Measurements from ENCODE around the gene FAM53B.

The FAM53B gene

DNA sequence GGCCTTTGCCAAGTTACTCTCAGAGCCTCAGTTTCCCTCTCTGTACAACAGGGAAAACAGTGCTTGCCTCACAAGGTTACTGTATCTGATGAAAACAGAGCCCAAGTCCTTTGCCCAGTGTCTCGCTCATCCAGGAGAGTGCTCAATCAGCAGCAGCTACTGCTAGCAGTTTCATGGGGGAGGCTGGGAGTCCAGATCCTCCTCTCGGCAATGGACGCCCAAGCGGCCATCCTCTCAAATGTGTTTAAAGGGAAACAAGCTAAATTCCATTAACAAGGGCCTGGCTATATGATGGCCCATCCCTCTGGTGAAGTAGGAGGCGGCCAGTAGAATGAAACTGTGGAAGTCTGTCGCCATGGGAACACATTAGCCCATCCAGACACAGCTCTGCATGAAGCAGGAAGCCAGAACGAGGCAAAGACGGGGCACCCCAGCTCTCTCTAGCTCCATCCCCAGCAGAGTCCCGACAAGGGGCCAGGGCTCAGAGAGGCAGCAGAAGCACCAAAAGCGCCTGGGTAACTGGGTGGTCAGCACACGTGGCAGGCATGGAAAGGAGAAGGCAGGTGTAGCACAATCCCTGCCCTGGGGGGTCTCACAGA, 35.2 kb downstream of the FAM53B start:
- DNase-seq: no peak

DNA sequence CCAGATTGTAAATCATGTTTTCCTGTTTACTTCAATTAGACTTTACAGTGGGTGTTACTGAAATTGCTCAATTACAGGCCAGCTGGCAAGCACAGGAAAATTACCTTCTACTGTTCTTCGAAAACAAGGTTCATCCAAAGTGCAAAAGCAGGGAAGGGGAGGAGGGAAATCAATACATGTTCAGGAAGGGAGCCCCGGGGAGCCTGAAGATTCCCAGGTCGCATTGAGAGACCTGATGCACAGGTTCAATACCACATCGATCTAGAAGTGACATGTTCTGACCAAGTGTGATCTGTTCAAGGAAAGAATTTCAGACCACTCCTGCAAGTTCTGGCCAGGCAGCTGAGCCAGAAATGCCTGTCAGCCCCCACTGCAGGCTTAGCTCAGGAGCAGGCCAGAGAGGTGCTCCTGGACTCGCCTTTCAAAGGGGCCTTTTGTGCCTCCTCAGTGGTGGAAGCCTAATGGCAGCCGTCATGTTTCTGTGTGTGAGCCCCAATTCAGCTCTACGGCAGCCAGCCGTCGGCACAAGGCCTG, 35.9 kb downstream of the FAM53B start:
- no peak for DNase-seq

DNA sequence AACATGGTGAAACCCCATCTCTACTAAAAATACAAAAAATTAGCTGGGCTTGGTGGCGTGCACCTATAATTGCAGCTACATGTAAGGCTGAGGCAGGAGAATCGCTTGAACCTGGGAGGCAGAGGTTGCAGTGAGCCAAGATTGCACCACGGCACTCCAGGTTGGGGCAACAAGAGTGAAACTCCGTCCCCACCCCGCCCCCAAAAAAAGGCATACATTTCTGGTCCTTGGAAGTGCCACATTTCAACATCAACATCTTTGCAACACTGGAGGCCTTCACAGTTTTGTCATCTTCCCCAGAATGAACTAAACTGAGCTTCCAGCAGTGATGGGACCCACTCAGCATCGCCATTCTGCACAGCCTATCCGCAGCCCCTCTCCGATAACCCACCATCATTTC, 36.6 kb downstream of the FAM53B start:
- no peak for DNase-seq

DNA sequence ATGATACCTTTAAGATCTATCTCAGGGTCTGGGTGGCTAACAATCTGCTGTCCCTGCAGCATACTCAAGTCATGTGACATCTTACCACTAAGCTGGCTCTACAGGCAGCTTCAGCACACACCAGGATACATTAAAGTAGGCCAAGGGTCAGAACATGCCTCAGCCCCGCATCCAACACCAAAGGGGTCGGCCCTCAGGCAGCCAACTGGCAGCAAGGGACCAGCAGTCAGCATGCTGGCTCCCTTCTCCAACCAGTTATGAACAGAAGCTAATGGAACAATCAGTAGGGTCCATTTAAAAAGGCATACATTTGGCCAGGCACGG, 37.1 kb downstream of the FAM53B start:
- DNase-seq: no peak

DNA sequence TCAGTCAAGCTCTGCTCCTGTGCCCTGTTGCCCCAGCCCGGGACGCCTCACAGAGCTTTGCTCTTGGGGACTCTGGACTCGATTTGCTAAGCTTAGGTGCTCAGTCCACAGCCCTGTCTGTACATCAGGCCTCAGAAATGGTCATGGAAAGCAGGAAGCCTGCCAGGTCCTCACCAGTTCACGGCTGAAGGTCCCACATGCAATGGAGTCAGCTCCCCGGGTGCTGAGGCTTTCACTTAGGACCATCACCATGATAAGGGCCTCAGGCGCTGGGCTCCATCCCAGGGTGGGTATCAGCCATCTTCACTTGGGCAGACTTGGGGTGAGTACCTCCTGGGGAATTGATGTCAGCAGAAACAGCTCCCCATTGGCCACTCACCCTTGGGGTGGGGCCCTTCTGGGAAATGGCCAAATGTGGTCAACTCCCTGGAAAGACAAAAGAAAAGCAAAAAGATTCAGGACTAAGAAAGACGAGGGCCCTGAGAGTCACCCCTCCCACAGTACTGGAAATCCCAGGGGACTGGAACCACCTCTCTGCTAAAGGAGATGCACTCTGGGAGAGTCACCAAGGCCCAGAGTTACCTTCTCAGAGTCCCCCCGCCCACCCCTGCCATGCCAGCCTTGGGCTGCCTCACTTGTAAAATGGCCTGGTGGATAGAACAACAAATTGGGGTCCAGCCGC, 37.6 kb downstream of the FAM53B start:
- DNase-seq: no peak

DNA sequence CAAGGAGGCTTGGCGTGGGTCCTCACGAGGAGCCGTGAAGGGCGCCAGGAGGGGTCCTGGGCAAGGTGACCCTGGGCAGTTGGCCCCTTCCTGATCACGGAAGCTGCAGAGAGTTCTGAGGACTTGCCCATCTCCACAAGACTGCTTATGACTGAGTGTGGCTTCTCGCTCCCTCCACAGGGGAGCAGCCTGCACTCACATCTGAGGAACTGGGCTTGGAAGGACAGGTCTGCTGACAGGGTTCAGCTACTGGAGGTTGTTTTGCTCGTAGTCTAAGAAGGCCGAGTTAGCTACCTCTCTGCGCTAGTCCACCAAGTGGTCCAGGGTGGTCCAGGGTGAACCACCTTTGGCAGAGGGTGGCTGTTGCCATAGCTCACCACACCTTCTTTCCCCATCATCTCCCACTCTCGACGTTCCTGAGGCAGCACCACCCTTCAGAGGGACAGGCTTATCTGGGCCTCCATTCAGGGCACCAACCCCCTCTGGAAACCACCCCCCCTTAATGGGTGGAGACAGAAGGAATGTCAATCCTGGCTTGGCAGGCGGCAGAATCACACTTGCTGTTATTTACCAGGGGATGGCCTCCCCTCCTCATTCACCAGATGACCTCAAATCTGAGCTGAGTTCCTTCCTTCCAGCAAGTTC, 38.2 kb downstream of the FAM53B start:
- DNase-seq: no peak

DNA sequence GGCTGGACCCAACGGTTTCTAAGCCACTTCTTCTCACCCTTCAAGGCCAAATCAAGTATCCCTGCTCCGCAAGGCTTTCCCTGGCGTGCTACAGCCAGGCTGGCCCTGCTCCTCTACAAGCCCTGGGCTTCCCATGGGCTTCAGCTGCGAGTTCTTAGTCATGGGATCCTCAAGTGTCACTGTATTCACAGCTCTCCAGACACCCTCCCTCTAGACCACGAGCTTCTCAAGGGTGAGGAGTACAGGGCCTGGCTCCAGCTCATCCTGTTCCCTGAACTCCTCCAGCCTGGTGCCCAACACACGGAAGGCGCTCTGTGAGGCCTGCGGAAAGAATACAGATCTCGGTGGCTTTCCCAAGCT, 38.8 kb downstream of the FAM53B start:
- DNase-seq: no peak

DNA sequence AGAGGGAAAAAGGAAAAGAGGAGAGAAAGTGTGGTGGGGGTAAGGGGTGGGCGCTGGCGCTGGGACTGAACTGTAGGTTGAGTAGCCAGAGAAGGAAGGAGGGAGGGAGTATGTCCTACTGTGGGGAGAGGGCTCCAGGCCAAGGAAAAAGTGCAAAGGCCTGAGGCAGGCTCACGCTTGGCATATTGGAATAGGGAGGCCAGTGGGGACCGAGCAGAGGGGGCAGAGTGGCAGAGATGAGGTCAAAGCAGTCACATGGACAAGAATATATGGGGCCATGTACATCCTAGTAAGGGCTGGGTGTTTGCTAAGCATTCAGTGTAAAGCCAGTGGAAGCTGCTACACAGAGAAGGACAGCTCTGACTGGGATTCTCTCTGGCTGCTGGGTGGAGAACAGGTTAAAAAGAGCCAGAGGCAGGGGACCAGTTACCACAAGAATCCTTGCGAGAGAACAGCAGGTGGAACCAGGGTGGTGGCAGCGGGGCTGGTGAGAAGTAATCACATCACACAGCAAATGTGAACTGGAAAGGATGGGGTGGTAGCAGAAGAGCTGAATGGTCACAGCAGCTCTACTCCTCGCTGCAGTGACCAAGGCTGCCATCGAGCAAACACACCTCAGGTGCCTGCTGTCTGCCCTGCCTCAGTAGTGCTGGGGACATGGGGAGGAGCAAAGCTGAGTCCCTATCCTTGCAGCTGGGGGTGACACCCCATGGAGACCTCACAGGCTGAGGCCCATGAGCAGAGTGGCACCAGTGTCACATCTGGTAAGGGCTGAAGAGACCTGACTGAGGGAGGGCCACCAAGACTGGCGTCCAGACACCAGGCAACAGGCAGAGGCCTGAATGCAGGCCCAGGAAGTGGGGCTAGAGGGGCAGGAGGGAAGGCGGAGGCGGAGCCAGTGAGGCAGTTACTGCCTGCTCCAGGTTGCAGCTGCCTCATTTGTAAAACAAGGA, 39.5 kb downstream of the FAM53B start:
- DNase-seq: no peak

DNA sequence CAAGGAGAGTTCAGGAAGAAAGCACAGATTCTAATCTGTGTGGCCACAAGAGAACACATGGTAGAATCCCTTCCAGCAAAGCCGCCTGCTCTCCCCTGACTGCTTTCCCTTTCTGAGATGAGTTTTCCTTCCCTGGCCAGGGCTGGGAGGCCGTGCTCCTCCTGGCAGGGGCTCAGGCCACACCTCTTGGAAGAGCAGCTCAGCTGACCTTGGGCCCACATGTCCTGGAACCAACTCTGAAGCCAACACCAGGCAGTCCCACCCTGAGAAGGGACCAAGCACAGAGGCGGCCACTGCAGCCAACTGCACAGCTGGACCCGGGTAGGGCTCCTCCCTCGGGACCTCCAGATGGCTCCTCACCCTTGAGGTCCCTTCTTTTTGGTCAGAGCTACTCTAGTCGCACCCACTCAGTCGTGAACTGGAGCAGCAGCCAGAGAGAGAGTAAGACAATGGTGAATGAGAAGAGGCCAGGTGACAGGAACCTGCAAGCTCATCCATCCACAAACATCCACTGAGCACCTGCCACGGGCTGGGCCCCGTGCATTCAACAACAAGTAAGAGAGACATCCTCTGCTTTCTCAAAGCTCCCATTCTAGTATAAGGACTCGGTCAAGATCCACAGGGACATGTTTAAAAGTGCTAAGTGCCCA, 40.3 kb downstream of the FAM53B start:
- DNase-seq: no peak

DNA sequence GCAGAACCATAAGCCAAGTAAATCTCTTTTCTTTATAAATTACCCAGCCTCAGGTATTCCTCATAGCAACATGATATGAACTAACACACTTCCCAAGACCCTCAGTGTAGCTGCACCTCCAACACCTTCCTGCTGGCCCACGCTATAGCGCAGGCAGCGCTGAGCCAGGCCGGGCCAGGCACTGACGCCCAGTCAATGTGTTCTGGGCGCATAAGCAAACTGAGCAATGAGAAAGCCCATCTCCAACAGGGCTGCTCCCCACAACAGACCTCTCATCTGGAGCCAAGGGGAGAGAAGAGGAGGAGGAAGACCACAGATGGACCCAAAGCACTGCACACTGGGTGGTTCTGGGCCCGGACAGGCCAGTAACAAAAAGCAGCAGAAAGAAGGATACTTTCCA, 40.8 kb downstream of the FAM53B start:
- no peak for DNase-seq

DNA sequence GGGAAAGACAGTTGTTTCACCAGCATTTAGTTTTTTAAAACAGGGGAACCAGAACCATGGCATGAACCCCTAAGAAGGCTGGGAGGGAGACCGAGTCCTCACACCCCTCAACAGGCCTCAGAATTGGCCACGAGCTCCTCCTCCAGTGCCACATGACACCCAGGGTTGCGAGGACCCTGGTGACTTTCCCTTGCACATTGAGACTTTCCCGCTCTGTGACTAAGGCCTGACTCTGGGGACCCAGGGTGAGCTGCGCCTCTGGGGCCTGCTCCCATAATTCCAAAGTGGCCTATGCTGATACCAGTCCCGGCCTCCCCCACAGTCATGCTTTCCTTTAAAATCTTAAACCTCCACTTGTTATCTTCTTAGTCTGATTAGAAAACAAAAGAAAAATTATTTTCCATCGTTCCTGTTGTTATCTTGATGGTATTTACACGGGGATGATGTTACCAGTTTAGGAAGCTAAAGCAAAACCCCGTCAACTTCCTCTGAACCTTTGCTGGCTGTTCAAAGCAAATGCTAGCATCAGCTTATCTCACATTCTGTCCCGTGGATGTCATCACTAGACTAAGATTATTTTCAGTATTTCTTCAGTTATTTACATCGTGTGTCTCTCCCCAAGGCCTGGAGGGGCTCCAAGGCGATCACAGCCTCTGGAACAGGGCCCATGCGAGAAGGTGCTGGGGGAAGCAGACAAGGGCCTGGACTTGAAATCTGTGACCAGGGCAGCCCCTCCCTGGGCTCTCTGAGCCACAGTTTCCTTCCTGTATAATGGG, 42.1 kb downstream of the FAM53B start:
- DNase-seq: no peak

DNA sequence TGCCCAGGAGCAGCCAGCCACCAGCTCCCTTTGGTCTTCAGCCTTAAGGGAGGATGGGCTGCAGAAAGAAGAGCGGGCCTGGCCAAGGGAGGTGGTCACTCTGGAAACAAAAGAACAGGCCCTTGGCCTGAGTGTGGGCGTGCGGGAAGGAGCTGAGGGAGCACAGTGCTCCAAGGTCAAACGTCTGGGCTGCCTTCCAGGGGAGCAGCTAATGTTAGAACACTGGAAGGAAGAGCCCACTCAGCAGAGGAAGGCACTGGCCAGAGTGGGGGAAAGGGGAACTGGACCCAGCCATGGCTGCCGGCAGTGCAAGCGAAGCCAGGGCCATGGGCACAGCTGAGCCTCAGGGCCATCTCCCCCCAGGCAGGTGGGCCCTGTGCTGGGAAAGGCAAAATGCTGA, 42.7 kb downstream of the FAM53B start:
- no peak for DNase-seq

DNA sequence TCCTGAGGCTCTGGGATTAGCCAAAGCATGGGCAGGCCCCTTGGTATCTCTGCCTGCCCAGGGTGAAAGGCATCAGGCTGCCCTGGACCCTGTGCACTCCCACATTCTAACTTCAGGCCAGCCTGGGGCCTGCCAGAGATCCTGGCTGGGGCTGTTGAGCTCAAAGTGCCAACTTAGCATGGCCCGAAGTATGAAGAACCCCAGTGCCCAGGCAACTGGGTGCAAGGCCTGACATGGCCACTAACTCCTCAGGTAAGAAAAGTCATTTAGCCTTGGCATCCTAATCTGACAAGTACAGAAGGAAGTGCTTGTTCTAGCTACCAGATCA, 43.2 kb downstream of the FAM53B start:
- DNase-seq: no peak

DNA sequence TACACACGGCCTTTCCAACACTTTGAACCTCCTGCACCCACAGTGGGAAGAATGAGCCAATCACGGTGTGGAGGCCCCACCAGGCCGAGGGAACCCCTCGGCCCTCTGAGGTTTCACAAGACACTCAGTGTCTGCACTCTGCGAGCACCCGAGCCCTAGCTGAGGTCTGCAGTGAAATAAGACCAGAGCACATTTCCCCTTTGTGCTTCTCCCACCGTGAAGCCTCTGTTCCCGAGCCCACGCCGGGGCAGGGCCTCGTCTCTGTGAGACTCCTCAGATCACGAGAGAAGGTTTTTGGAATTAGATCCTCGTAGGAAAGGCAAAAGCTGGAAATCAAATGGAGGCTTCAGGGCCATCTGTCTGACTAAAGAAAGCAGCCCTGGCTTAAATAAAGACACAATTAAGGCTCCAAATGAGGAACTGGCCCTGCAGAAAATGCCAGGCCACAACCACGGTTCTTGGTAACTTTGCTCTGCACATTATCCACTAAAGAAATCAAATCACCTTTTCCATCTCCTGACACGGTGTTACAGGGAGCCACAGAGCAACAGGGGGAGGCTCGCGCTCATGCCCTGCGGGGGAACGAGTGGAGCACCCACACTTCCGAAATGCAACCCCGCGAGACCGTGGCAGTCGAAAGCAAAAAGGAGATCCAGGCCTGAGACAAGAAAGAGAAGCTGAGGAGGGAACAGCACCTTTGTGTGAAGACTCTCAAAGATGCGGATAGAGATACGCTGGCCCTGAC, 43.7 kb downstream of the FAM53B start:
- no peak for DNase-seq

DNA sequence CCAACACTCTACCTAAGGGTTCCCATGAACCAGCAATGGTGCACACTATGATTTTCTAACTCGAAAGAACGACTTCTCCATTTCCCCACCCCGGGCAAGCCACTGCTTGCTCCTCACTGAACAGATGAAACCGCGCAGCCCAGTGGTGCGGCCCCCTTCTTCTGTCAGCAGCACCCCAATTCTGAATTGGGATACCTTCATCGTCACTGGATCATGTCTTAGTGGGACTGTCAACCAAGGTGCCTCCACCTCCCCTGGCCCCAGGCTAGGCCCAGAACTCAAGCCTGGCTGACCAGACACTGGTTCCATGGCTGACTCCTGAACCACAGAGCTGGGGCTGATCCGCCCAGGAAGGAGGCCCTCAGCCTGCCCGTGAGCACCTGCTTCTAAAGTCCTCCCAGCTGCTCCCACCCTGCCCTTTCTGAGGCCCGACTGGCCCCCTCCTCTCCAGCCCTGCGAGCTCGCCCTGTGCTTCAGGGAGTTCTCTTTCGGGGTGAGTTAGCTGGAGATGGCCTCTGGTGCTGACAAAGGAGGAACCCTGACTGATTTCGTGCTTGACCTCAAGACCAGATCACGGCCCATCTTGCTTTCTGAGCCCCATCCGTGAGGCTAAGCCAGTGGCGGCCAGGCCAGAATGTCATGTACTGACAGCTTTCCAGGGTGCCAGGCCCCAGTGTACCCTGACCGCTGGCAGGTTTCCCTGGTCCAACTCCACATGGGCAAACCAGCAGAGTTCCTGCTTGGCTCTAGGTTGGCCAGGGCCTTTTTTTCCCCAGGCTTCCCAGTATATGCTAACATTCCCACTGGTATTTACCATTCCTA, 44.5 kb downstream of the FAM53B start:
- no peak for DNase-seq

DNA sequence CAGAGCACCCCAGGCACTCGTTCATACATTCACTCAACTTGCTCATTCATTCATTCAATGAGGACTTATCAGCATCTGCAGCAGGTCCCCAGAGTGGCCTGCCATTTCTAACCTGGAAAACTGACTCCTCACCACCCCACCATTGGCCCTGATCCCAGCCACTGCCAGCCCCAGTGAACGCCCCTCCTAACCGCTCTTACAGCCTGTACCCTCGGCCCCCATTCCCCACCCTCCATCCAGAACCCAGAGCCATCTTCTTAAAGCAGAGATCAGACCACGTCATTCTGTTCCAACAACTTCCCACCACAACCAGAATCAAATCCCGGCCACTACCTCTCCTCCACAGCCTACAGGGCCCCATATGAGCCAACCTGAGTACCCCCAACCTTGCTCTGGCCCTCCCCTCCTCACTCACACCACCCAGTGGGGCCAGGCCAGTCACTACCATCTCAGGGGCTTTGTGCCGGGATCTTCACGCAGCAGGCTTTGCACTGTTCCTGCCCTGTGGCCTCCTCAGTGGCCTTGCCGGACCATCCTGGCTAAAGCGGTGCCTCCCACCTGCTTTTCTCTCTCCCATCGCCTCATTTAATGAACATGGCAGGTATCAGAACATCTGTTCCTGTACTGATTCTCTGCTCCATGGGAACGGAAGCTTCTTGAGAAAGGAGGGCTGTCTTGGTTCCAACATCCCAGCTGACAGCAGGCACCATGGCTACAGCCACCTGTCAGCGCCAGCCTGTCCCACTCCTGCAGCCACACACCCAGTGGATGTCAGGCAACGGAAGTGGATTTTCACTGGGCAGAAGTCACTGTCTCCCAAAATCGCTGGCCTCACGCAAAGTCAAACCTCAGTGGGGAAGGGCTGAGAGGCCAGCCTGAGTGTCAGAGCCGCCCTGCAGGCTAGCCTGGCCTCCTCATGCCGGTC, 45.4 kb downstream of the FAM53B start:
- DNase-seq: no peak

DNA sequence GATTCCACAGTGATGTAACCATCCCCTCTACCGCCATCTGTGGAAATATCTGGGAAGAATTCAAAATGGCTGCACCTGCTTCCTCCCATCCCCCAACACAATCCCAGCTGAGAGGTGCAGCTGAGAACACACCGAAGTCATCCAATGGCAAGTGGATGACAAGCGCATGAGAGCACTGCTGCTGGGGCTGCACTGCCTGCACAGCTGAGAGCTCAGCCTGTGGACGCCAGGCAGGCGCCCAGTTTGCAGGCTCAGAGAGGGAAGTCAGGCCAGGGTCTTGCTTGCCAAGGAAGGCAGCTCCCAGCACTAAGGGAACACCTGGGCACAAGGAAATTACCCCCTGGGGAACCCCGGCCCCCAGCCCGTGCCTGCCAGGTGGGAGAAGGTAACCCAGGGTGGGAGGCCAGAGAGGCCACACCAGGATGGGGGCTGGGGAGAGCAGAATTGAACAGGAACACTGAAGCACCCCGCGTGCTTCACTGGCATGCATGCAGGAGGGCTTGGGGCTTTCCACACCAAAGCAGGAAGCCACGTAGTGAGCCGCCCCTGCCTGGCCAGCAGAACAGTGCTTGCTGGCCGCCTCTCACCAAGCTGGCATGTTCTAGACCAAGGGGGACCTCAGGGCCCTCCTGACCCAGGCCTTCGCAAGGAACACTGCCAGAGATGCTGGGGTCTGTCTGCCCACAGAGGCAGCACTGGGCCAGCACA, 46.2 kb downstream of the FAM53B start:
- DNase-seq: no peak

DNA sequence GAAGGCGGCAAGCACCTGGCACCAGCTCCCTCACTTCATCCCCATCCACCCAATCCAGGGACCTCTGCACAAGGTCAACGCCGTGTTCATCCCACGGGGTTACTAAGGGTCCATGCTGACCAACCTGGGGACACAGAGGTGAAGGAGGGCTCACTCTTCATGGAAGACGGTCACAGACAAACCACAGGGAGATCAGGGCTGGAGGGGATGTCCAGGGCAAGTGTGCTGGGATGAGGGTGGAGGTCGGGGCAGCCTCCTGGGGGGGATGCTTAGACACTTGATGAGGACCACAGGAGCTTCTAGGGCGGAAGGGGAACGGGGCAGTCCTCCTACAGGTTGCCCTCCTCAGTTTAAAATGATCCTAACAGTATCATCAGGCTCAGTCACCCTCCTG, 46.7 kb downstream of the FAM53B start:
- no peak for DNase-seq
